A549 (cell line): ENCODE results near the gene DMPK.

Source experiments
- CTCF ChIP-seq: fragments of >200 bp; sonication (Bioruptor Twin); formaldehyde crosslinking; IDR thresholded peaks from 3 replicates; pipeline ENCODE4 v1.5.1; 2016
- POLR2A ChIP-seq: IDR thresholded peaks from 2 replicates; pipeline ENCODE4 v1.6.1; 2012; ENCODE audit warnings: mild to moderate bottlenecking, low read length
- RNF2 ChIP-seq: fragments of 200-600 bp; sonication (generic); IDR thresholded peaks from 2 replicates; pipeline ENCODE4 v1.6.1; 2016; ENCODE audit warnings: low read depth, mild to moderate bottlenecking, antibody characterized with exemption, moderate library complexity, borderline replicate concordance

GRCh38 chr19:45821570-45821969 lies 39.3 kb upstream of the DMPK start:
- TF ChIP-seq CTCF (no peak), RNF2 (no peak), POLR2A (no peak)
